ENCODE results near the gene SBK3.

DNA sequence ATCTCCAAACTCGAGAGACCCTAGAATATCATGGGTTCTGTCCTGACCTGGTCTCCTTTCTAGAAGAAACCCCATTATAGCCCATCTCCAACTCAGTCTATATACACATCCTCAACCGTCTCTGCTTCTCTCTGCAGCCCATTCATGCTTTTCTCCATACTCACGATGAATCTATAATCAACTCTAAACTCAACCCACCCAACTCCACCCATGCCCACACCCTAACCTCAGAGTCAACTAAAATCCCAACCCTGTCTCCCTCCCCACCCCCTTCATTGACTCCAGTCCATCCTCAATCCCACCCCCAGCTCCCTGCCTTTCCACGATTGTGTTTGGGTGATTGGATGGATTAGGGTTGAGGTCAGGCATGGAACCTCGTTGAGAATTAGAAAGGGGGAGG, 1.8 kb downstream of the SBK3 start:
- TF ChIP-seq, protein P1, sequence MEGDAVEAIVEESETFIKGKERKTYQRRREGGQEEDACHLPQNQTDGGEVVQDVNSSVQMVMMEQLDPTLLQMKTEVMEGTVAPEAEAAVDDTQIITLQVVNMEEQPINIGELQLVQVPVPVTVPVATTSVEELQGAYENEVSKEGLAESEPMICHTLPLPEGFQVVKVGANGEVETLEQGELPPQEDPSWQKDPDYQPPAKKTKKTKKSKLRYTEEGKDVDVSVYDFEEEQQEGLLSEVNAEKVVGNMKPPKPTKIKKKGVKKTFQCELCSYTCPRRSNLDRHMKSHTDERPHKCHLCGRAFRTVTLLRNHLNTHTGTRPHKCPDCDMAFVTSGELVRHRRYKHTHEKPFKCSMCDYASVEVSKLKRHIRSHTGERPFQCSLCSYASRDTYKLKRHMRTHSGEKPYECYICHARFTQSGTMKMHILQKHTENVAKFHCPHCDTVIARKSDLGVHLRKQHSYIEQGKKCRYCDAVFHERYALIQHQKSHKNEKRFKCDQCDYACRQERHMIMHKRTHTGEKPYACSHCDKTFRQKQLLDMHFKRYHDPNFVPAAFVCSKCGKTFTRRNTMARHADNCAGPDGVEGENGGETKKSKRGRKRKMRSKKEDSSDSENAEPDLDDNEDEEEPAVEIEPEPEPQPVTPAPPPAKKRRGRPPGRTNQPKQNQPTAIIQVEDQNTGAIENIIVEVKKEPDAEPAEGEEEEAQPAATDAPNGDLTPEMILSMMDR (optimal IDR thresholded peaks at IDR 0.05 in 1 of 3, IDR thresholded peaks at IDR 0.05 in 1 of 3, conservative IDR thresholded peaks at IDR 0.05 in 1 of 3; ENCODE audit: extremely low read depth in 1 of 3, insufficient read depth in 2 of 3, low read length in 3 of 3): no peak
- no peak for TF ChIP-seq EZH2 (IDR thresholded peaks at IDR 0.05; ENCODE audit: low read length)

All from keratinocyte (primary cell).